H9 (cell line): ENCODE results near the gene TCERG1L. TPM values are rescaled to one million over a fixed set of nuclear protein-coding genes. Genes with fewer than 3 reads are reported as not detected.

Experiments
- DNase-seq: peaks from one replicate; pipeline ENCODE4 v3.0.0-alpha.2; 2017
- H2AFZ ChIP-seq: one replicate; pipeline ENCODE4 v1.6.1; 2013; ENCODE audit warnings: mild to moderate bottlenecking, low read length, control low read depth, moderate library complexity
- H2AK5ac ChIP-seq: 2 replicates; pipeline ENCODE4 v1.6.1; 2013; ENCODE audit warnings: low read length, control low read depth, mixed read lengths; ENCODE audit not compliant: insufficient read length
- H2BK120ac ChIP-seq: one replicate; pipeline ENCODE4 v1.6.1; 2013; ENCODE audit warnings: low read depth, mild to moderate bottlenecking, low read length, control low read depth, inconsistent platforms; ENCODE audit not compliant: poor library complexity, severe bottlenecking
- H2BK12ac ChIP-seq: 2 replicates; pipeline ENCODE4 v1.6.1; 2013; ENCODE audit warnings: low read length, control low read depth, mixed read lengths, low read depth; ENCODE audit not compliant: insufficient read length
- H2BK15ac ChIP-seq: 2 replicates; pipeline ENCODE4 v1.6.1; 2013; ENCODE audit warnings: low read depth, low read length, control low read depth
- H2BK20ac ChIP-seq: one replicate; pipeline ENCODE4 v1.6.1; 2013; ENCODE audit warnings: low read depth, mild to moderate bottlenecking, low read length, control low read depth, inconsistent platforms; ENCODE audit not compliant: poor library complexity, severe bottlenecking
- H2BK5ac ChIP-seq: 2 replicates; pipeline ENCODE4 v1.6.1; 2013; ENCODE audit warnings: low read length, control low read depth, mixed read lengths; ENCODE audit not compliant: insufficient read length
- H3K14ac ChIP-seq: 2 replicates; pipeline ENCODE4 v1.6.1; 2013; ENCODE audit warnings: low read length, control low read depth; ENCODE audit not compliant: insufficient read depth
- H3K18ac ChIP-seq: 2 replicates; pipeline ENCODE4 v1.6.1; 2013; ENCODE audit warnings: low read depth, mild to moderate bottlenecking, mixed read lengths, low read length, control low read depth; ENCODE audit not compliant: insufficient read length
- H3K23ac ChIP-seq: 2 replicates; pipeline ENCODE4 v1.6.1; 2013; ENCODE audit warnings: low read length, control low read depth, mixed read lengths, low read depth; ENCODE audit not compliant: insufficient read length
- H3K23me2 ChIP-seq: 2 replicates; pipeline ENCODE4 v1.6.1; 2013; ENCODE audit warnings: low read depth, mild to moderate bottlenecking, mixed read lengths, low read length, control low read depth; ENCODE audit not compliant: insufficient read length, poor library complexity, severe bottlenecking
- H3K27ac ChIP-seq: 2 replicates; pipeline ENCODE4 v1.5.1; 2013; ENCODE audit warnings: low read length, control low read depth, mixed read lengths, low read depth; ENCODE audit not compliant: insufficient read length
- H3K27me3 ChIP-seq: 2 replicates; pipeline ENCODE4 v1.6.1; 2013; ENCODE audit warnings: low read length, control low read depth, inconsistent platforms; ENCODE audit not compliant: insufficient read depth
- H3K4ac ChIP-seq: 2 replicates; pipeline ENCODE4 v1.6.1; 2013; ENCODE audit warnings: low read depth, mild to moderate bottlenecking, control low read depth, inconsistent platforms, low read length, moderate library complexity
- H3K4me1 ChIP-seq: 2 replicates; pipeline ENCODE4 v1.6.1; 2013; ENCODE audit warnings: low read length, control low read depth, inconsistent platforms; ENCODE audit not compliant: insufficient read depth
- H3K4me2 ChIP-seq: 2 replicates; pipeline ENCODE4 v1.6.1; 2013; ENCODE audit warnings: low read length, control low read depth, mixed read lengths; ENCODE audit not compliant: insufficient read length, insufficient read depth
- H3K56ac ChIP-seq: 2 replicates; pipeline ENCODE4 v1.6.1; 2013; ENCODE audit warnings: low read depth, mild to moderate bottlenecking, mixed read lengths, low read length, control low read depth; ENCODE audit not compliant: insufficient read length
- H3K79me1 ChIP-seq: 2 replicates; pipeline ENCODE4 v1.6.1; 2013; ENCODE audit warnings: low read depth, mild to moderate bottlenecking, moderate library complexity, low read length, control low read depth, inconsistent platforms; ENCODE audit not compliant: insufficient read depth, poor library complexity, severe bottlenecking
- H3K79me2 ChIP-seq: 2 replicates; pipeline ENCODE4 v1.6.1; 2013; ENCODE audit warnings: low read length, control low read depth, inconsistent platforms; ENCODE audit not compliant: insufficient read depth
- H3K9ac ChIP-seq: 2 replicates; pipeline ENCODE4 v1.6.1; 2013; ENCODE audit warnings: low read length, control low read depth, mixed read lengths; ENCODE audit not compliant: insufficient read length; ENCODE audit errors: extremely low read depth
- H3K9me3 ChIP-seq: one replicate; pipeline ENCODE4 v1.6.1; 2013; ENCODE audit warnings: low read depth, low read length, inconsistent platforms; ENCODE audit not compliant: control insufficient read depth
- H3T11ph ChIP-seq: one replicate; pipeline ENCODE4 v1.6.1; 2013; ENCODE audit warnings: mild to moderate bottlenecking, low read length, control low read depth, inconsistent platforms
- H4K20me1 ChIP-seq: one replicate; pipeline ENCODE4 v1.6.1; 2013; ENCODE audit not compliant: control insufficient read depth, insufficient read length, insufficient read depth
- H4K5ac ChIP-seq: 2 replicates; pipeline ENCODE4 v1.6.1; 2013; ENCODE audit warnings: low read depth, mild to moderate bottlenecking, mixed read lengths, low read length, control low read depth; ENCODE audit not compliant: insufficient read length
- H4K8ac ChIP-seq: replicated peaks from 2 replicates; pipeline ENCODE4 v1.6.1; 2013; ENCODE audit warnings: low read length, control low read depth, mixed read lengths, low read depth; ENCODE audit not compliant: insufficient read length
- H4K91ac ChIP-seq: 2 replicates; pipeline ENCODE4 v1.6.1; 2013; ENCODE audit warnings: low read depth, mild to moderate bottlenecking, moderate library complexity, mixed read lengths, low read length, control low read depth; ENCODE audit not compliant: insufficient read length
- H3K27ac Mint-ChIP-seq, 3 experiments: 2 replicates in 2 of 3; 3 replicates in 1 of 3; pipeline ENCODE4 v1.8.0; 2020 to 2021; ENCODE audit warnings: mixed read lengths in 3 of 3, mild to moderate bottlenecking in 1 of 3, moderate library complexity in 1 of 3
- H3K27me3 Mint-ChIP-seq: 2 replicates; pipeline ENCODE4 v1.8.0; 2021; ENCODE audit warnings: low read depth, mild to moderate bottlenecking, moderate library complexity, mixed read lengths
- H3K36me3 Mint-ChIP-seq, 3 experiments: 2 replicates in 2 of 3; 3 replicates in 1 of 3; pipeline ENCODE4 v1.8.0; 2020 to 2021; ENCODE audit warnings: low read depth in 3 of 3, mixed read lengths in 3 of 3; ENCODE audit not compliant: insufficient read depth in 1 of 3
- H3K4me1 Mint-ChIP-seq, 2 experiments: 2 replicates each; pipeline ENCODE4 v1.8.0; 2020; ENCODE audit warnings: mixed read lengths in 2 of 2
- H3K4me3 Mint-ChIP-seq, 2 experiments: 2 replicates in 1 of 2; 3 replicates in 1 of 2; pipeline ENCODE4 v1.8.0; 2020 to 2021; ENCODE audit warnings: mild to moderate bottlenecking in 2 of 2, mixed read lengths in 2 of 2, moderate library complexity in 1 of 2
- H3K9me3 Mint-ChIP-seq, 2 experiments: 2 replicates in 1 of 2; 3 replicates in 1 of 2; pipeline ENCODE4 v1.8.0; 2020; ENCODE audit warnings: mild to moderate bottlenecking in 2 of 2, mixed read lengths in 2 of 2, moderate library complexity in 1 of 2
- CTCF ChIP-seq: fragments of 200-600 bp; sonication (generic); conservative IDR thresholded peaks from 3 replicates; pipeline ENCODE4 v1.8.0; 2021; ENCODE audit warnings: antibody characterized with exemption, mild to moderate bottlenecking
- WGBS: extraction: QIAGEN DNeasy Blood & Tissue Kit; methylation state at CpG from one replicate; pipeline ENCODE4 v1.1.7; 2013; ENCODE audit warnings: missing lambda C conversion rate, low lambda C conversion rate, mixed read lengths; ENCODE audit not compliant: insufficient read length; ENCODE audit errors: extremely low coverage; 5-methylcytosine and 5-hydroxymethylcytosine counted together
- total RNA-seq: library from RNA; stranded (reverse); gene quantifications from 2 replicates; pipeline ENCODE4 v1.2.1, GENCODE V29; 2021

Gene TCERG1L
- total RNA-seq, 1 experiment from 2014 or later = 3.3 TPM

GRCh38 chr10:131078131-131078881, 233.2 kb downstream of the TCERG1L start:
- H4K5ac ChIP-seq = no peak overlapping the region
- H2BK15ac ChIP-seq = no peak overlapping the region
- H3K9ac ChIP-seq = no peak overlapping the region
- no peak for TF ChIP-seq CTCF
- H3K4ac ChIP-seq = no peak overlapping the region
- H3T11ph ChIP-seq = no peak overlapping the region
- no peaks in the 10 kb centered on the region for H3K4me1 ChIP-seq
- no peaks in the 10 kb centered on the region for H3K79me2 ChIP-seq
- no peak overlapping the region for H2AFZ ChIP-seq
- H3K18ac ChIP-seq = no peak overlapping the region
- no peak overlapping the region for H3K4me2 ChIP-seq
- H3K79me1 ChIP-seq = no peaks in the 10 kb centered on the region
- H3K23ac ChIP-seq = no peak overlapping the region
- no peak overlapping the region for H4K91ac ChIP-seq
- H3K27me3 ChIP-seq = no peaks in the 10 kb centered on the region
- no peaks in the 10 kb centered on the region for H4K20me1 ChIP-seq
- no peak overlapping the region for H4K8ac ChIP-seq
- no peak overlapping the region for H2BK5ac ChIP-seq
- H3K36me3 Mint-ChIP-seq = no peaks in the 10 kb centered on the region; a peak in 1 of 7 replicates
- H3K14ac ChIP-seq = no peak overlapping the region
- H3K27ac Mint-ChIP-seq = peak overlapping the region in 1 of 3 experiments; percentile 61; a peak in 1 of 7 replicates
- peaks cover 2% of the 10 kb centered on the region; the same call in 1 of the 2 replicates for H3K27me3 Mint-ChIP-seq
- no peaks in the 10 kb centered on the region for H3K23me2 ChIP-seq
- no peak overlapping the region for H2BK12ac ChIP-seq
- WGBS = no CpG with 5 or more reads among the region's 18 CpGs
- H3K9me3 ChIP-seq = no peaks in the 10 kb centered on the region
- no peak overlapping the region for H3K4me3 Mint-ChIP-seq
- no peak overlapping the region for H3K27ac ChIP-seq
- H2BK120ac ChIP-seq = no peak overlapping the region
- H3K56ac ChIP-seq = no peak overlapping the region
- H3K4me1 Mint-ChIP-seq = peaks cover 7 to 10% of the 10 kb centered on the region in 2 experiments
- H2BK20ac ChIP-seq = no peak overlapping the region
- peak; percentile 19 for DNase-seq
- no peak overlapping the region for H2AK5ac ChIP-seq
- no peaks in the 10 kb centered on the region for H3K9me3 Mint-ChIP-seq
